Gastrocnemius medialis (tissue), 4 donors: ENCODE results near the gene ZNF467.

Source experiments
- POLR2A ChIP-seq, 2 donors: fragments of 450-650 bp; IDR thresholded peaks; one replicate each; pipeline ENCODE4 v1.6.1; 2017; ENCODE audit warnings: antibody characterized with exemption in 2 of 2, mild to moderate bottlenecking in 2 of 2, moderate library complexity in 2 of 2
- TF ChIP-seq, protein P1 (sequence below), 5 experiments: fragments of 450-650 bp in 3 of 5; fragments of 200-600 bp in 2 of 5; sonication (generic) in 2 of 5; IDR thresholded peaks in 4 of 5; conservative IDR thresholded peaks in 1 of 5; 1 replicate in 4 of 5; 2 replicates in 1 of 5; pipeline ENCODE4 v1.5.1; 2016 to 2019; ENCODE audit warnings: antibody characterized with exemption in 5 of 5, mild to moderate bottlenecking in 3 of 5, moderate library complexity in 3 of 5

GRCh38 chr7:149752646-149753045, 20.7 kb downstream of the ZNF467 start:
- TF ChIP-seq, protein P1, sequence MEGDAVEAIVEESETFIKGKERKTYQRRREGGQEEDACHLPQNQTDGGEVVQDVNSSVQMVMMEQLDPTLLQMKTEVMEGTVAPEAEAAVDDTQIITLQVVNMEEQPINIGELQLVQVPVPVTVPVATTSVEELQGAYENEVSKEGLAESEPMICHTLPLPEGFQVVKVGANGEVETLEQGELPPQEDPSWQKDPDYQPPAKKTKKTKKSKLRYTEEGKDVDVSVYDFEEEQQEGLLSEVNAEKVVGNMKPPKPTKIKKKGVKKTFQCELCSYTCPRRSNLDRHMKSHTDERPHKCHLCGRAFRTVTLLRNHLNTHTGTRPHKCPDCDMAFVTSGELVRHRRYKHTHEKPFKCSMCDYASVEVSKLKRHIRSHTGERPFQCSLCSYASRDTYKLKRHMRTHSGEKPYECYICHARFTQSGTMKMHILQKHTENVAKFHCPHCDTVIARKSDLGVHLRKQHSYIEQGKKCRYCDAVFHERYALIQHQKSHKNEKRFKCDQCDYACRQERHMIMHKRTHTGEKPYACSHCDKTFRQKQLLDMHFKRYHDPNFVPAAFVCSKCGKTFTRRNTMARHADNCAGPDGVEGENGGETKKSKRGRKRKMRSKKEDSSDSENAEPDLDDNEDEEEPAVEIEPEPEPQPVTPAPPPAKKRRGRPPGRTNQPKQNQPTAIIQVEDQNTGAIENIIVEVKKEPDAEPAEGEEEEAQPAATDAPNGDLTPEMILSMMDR (IDR thresholded peaks at IDR 0.05 in 4 of 5, conservative IDR thresholded peaks at IDR 0.05 in 1 of 5): no peak
- no peak for TF ChIP-seq POLR2A (IDR thresholded peaks at IDR 0.05)
